Stimulated activated naive CD4-positive, alpha-beta T cell treated with Interleukin-2 at 50 U/mL for 16 hours (primary cell): ENCODE measurements around the gene LRRC2.
"Not testable (repeated sequence)": the region's sequence is repeated elsewhere in the genome, so short reads cannot be mapped to it uniquely, and the experiment has no call there.

Experiments
- DNase-seq: peaks from one replicate; lab custom pipeline; 2025; lab: John Stamatoyannopoulos, UW

The LRRC2 gene

GRCh38 chr3:46584598-46585467, 18.7 kb upstream of the LRRC2 start:
- DNase-seq, result no peak

- DNase-seq, result no peak
Observed at GRCh38 chr3:46580675-46581074, 14.6 kb upstream of the LRRC2 start.

- DNase-seq, result no peak
Observed at GRCh38 chr3:46579756-46580286, 13.7 kb upstream of the LRRC2 start.

DNA sequence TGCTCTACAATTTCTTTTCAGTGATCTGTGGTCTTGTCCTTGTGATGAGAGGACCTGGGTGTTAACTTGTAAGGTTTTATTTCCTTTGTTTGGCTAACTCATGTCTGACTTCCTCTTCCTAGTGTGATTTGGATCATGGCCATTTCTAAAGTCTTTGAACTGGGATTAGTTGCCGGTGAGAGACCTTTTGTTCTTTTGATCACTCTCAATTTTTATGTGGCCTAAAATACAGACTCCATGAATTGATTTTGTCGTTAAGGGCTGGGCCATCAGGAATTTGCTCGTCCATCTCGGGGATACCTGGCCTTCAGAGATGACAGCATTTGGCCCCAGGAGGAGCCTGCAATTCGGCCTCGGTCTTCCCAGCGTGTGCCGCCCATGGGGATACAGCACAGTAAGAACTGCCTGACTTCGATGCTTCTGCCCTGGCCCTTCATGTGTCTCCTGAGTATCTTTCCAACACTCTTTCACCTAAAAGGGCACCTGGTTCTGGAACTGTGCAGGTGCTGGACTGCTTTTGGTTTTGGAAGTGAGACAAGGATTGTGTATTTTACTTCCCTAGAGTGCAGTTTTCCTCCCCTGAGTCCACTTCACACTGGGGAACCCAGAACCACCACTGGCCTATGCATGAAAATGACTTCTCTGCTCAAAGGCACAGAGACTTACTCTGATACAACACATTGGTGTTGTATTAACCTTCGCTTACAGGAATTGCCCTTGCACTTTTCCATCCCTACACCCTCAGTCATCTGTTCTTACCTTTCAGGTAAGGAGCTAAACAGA, 13.1 kb upstream of the LRRC2 start:
- DNase-seq, result no peak

- not testable (repeated sequence) for DNase-seq
Observed at GRCh38 chr3:46577580-46578249, 11.6 kb upstream of the LRRC2 start.

- DNase-seq, result no peak
Observed at GRCh38 chr3:46576879-46577278, 10.8 kb upstream of the LRRC2 start.

DNA sequence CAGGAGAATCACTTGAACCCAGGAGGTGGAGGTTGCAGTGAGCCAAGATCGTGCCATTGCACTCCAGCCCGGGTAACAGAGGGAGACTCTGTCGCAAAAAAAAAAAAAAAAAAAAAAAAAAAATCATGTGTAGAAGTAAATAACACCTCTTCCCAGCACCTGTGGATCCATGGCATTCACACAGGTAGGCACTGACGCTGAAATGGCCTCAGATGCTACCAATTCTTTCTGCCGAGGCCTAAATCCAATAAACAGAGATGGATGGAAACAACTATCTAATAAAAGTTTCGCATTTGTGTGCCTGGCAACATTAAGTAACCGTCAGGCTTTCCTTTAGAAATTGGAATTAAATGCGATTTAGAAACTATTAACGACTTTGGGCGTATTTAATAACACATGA, 10.3 kb upstream of the LRRC2 start:
- no peak for DNase-seq

- no peak for DNase-seq
Observed at GRCh38 chr3:46575577-46576222, 9.6 kb upstream of the LRRC2 start.

DNA sequence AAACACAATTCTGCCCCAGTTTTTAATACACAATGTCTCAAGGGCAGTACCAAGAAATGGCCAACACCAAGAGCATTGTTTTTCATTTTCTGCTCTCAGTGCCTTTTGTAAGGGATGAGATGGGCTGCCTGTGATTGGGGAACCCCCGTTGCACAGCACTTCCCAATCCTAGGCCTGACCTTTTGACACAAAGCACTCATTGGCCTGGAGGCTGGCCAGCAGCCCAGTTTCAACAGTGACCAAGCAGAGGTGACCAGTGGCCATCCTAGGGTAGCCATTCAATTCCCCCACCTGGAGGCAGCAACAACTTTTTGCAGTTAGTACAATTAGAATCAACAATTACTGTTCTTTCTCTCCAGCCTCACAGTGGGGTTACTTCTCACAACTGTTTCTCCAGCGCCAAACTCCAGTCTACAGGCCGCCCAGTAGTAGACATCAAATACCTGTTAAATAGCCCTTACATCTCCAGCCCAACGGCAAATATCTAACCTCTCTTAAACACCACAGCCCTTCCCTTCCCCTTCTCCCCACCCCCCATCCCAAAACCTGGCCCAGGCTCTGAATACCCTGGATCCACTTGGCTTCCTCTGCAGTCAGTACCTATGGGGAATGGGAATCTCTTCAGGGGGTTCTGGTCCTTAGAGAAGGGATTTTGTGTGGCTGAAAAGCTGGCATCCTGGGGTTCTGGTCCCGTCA, 8.9 kb upstream of the LRRC2 start:
- no peak for DNase-seq

GRCh38 chr3:46574243-46574646, 8.1 kb upstream of the LRRC2 start:
- DNase-seq, result no peak

DNA sequence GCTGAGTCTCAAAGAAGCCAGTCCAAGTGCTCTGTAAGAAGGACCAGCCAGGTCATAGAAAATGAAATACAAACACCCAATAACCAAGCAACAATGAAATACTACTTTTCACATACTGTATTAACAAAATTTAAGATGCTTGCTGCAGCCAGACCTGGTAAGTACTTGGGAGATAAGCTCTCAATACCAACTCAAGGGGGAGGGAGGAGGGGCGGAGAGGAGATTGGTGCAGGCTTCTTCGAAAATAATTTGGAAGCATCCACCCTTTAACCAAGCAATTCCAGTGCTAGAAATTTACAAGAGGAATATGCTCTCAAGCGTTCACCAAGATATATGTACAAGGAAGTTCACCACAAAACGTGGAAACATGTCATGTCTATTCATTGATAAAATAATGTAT, 7.6 kb upstream of the LRRC2 start:
- no peak for DNase-seq

GRCh38 chr3:46571684-46572083, 5.6 kb upstream of the LRRC2 start:
- no peak for DNase-seq

DNA sequence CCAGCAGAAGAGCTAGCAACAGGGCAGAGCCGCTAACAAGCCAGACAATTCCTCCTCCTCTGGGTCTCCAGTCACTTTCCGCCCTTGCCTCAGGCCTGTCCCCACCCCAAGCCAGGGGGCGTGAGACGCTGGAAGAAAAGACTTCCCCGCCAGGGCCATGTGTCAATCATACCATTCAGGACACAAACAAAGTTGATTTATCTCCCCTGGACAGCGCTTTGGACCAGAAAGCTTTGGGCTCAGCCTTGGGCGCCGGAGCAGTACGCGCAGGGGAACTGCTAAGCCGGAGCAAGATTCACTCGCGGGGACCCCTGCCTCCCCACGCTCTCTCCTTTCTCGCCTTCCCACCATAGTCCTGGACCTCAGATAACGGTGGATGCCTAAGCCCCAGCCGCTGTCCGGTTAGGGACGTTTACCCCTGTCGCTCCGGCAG, 479 bp downstream of the LRRC2 start:
- DNase-seq, result no peak

DNA sequence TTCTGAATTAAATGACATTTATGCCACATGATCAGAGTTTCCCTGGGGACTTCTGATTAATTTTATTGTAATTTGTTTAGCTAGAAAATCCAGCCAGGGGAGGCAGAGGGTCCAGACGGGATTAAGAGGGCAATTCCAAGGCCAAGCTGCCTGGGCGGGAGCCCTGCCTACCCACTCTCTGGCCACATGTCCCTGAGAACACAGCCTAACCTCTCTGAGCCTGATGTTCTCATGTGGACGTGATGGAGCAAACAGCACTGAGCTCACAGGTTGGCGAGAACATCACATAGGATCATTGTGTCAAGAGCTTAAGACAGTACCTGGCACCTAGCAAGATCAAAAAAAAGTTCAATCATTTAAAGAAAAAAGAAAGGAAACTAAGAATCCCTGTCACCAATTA, 1.0 kb downstream of the LRRC2 start:
- no peak for DNase-seq

GRCh38 chr3:46564190-46565021, 1.7 kb downstream of the LRRC2 start:
- DNase-seq, result no peak

DNA sequence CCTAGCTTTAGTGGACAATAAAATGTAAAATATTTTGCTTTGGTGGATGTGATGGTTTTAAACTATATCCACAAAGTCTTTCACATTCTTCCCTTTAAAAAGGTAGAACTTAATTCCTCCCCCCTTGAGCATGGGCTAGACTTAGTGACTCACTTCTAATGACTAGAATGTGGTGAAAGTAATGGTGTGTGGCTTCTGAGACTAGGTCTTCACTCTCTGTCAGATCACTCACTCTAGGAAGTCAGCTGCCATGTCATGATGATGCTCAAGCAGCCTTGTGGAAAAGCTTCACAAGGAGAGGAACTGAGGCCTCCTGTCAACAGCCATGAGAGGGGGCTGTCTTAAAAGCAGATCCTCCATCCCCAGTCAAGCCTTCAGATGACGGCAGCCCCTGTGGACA, 4.2 kb downstream of the LRRC2 start:
- no peak for DNase-seq

GRCh38 chr3:46561511-46561910, 4.6 kb downstream of the LRRC2 start:
- no peak for DNase-seq

DNA sequence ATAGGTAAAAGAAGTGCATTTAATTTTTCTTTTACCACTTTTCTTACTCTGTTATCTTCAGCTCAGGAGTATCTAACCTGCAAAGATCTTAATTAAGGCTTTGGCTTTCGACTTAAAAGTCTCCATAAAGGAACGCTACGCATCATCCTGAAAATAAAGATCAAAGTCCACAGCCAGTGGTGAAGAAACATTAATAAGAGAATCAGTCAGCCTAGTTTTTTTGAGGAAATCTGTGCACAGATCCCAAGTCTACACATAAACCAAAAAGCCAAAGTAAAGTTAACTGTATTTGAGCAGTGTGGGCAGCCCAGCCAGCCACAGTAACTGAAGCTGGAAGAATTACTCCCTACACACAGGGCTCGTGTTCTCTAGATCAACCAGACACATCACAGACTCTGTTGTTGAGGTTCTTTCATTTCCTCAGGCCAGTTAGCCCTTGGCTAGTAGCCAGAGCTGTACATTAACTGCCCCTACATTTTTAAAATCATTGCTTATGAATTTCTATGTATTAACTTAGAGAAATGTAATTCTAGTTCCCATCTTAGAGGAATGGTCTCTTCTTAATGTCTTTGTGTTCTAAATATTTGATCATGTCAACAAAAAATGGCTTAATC, 6.9 kb downstream of the LRRC2 start:
- no peak for DNase-seq

DNA sequence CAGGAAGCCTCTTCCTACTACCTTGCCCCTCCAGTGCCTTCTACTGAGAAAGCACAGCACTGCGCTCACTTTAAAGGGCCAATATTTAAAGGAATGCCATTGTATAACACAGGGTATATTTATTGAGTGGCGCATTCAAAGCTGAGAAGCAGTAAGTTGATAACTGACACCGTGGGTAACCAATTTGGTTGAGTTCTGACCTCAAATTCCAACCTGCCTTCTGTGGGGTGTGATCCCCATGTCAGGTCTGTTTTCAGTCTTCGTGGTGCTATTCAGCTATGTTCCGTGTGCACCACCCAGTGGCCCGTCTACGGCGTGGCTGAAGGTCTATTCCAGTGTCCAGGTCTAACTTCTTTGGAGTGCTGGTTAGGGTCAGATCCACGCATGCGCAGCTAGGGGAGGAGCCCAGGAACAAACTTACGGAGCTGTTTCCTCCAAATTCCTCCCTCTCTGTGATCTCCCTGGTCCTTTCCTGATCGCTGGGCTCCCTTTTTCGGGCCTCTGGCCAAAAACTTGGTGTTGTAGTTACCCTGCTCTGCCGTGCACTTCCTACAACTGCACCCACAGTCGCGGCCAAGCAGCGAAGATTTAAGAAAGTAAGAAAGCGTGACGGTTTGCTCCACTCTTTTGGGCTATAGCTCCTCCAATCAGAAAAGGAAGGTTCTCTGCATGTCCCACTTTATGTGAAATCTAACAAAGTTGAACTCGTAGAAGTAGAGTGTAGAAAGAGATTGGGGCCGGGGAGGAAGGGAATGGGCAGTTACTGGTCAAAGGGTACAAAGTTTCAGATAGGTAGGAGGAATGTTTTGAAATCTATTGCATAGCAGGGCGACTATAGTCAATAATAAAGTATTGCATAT, 7.7 kb downstream of the LRRC2 start:
- peak; percentile 43 for DNase-seq
